Effector memory CD8-positive, alpha-beta T cell (primary cell): ENCODE data around the gene C11orf97.

Experiments
- ATAC-seq: fragments of 150-1000 bp; cut with Tn5 transposase; replicated peaks from 2 replicates; pipeline ENCODE4 v1.10.0; 2021; ENCODE audit warnings: mild to moderate bottlenecking, moderate library complexity
- DNase-seq, 3 experiments: peaks; one replicate each; pipeline ENCODE4 v3.0.0; 2021
- H3K27ac Mint-ChIP-seq, 2 donors: one replicate each; pipeline ENCODE4 v1.8.0; 2022; ENCODE audit warnings: mild to moderate bottlenecking in 2 of 2, mixed read lengths in 2 of 2, moderate library complexity in 2 of 2
- H3K27me3 Mint-ChIP-seq, 2 donors: one replicate each; pipeline ENCODE4 v1.8.0; 2022; ENCODE audit warnings: mixed read lengths in 2 of 2
- H3K36me3 Mint-ChIP-seq: one replicate; pipeline ENCODE4 v1.8.0; 2022; ENCODE audit warnings: mild to moderate bottlenecking, moderate library complexity, mixed read lengths; ENCODE audit not compliant: insufficient read depth
- H3K4me1 Mint-ChIP-seq, 2 donors: one replicate each; pipeline ENCODE4 v1.8.0; 2022; ENCODE audit warnings: low read depth in 2 of 2, mixed read lengths in 2 of 2
- H3K4me3 Mint-ChIP-seq, 2 donors: one replicate each; pipeline ENCODE4 v1.8.0; 2022; ENCODE audit warnings: mild to moderate bottlenecking in 2 of 2, mixed read lengths in 2 of 2, moderate library complexity in 2 of 2
- H3K9me3 Mint-ChIP-seq, 2 donors: one replicate each; pipeline ENCODE4 v1.8.0; 2022; ENCODE audit warnings: mixed read lengths in 2 of 2
- total RNA-seq, 9 experiments: gene quantifications; one replicate each; lab custom pipeline; 2026; lab: John Stamatoyannopoulos, UW

C11orf97 gene, protein sequence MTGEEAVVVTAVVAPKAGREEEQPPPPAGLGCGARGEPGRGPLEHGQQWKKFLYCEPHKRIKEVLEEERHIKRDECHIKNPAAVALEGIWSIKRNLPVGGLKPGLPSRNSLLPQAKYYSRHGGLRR
- 0 reads per million in 9 experiments for total RNA-seq

DNA sequence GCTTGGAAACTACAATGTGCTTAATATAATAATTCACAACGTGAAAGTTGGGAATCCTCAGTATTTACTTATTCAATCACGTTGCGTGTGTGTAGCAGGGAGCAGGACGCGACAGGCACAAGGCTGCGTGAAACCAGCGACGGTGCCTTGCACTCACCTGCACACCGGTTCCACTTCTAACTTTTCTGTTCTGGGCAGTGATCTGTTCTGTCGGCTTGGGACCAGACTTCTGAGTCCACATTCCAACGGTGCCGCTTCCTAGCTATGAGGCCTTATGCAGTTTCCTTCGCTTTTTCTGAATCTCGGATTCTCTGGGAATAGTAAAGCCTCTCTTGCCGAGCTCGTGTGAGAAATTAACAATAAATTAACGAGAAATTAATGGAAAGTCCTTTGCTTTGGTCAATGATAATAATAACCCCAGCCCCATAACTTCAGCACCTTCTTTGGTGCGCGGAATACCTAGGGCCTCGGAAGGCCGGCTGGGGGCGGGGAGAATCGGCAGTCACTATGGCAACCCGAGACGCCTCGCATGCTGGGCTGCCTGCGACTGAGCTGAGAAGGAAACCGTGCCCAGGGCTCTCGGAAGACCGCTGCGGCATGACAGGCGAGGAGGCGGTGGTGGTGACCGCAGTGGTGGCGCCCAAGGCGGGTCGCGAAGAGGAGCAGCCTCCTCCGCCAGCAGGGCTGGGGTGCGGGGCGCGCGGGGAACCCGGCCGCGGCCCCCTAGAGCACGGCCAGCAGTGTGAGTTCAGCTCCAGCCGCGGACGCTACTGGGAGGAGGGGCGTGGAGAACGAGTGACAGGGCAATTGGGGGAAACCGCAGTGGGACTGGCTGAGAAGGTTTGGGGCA is at the start of gene C11orf97:
Gene C11orf97, plus strand, starts transcription at position 530 of the 850 bp plus-strand sequence. Its CDS starts 68 bp downstream, at position 598.
- peak within 1 kb of the TSS; percentile 57 to 86 for H3K27ac Mint-ChIP-seq
- H3K27me3 Mint-ChIP-seq = peaks cover 14 to 18% of the 10 kb centered on the region in 2 donors
- peak; percentile 38 to 47 (median 46) for DNase-seq
- H3K36me3 Mint-ChIP-seq = peaks cover 7% of the 10 kb centered on the region
- H3K4me3 Mint-ChIP-seq = peak within 1 kb of the TSS; percentile 80 to 85
- peak; percentile 88 for ATAC-seq
- no peaks in the 10 kb centered on the region for H3K9me3 Mint-ChIP-seq
- peaks cover 12 to 15% of the 10 kb centered on the region in 2 donors for H3K4me1 Mint-ChIP-seq

GRCh38 chr11:94469416-94469815 is 42.8 kb upstream of the C11orf97 start:
- H3K9me3 Mint-ChIP-seq = no peaks in the 10 kb centered on the region
- DNase-seq (no peak), ATAC-seq (no peak)
- peaks cover 12 to 17% of the 10 kb centered on the region in 2 donors for H3K4me1 Mint-ChIP-seq
- H3K27ac Mint-ChIP-seq = peak overlapping the region in 1 of 2 donors; percentile 54
- H3K4me3 Mint-ChIP-seq = no peak overlapping the region
- peaks cover 10% of the 10 kb centered on the region for H3K36me3 Mint-ChIP-seq
- no peaks in the 10 kb centered on the region for H3K27me3 Mint-ChIP-seq

DNA sequence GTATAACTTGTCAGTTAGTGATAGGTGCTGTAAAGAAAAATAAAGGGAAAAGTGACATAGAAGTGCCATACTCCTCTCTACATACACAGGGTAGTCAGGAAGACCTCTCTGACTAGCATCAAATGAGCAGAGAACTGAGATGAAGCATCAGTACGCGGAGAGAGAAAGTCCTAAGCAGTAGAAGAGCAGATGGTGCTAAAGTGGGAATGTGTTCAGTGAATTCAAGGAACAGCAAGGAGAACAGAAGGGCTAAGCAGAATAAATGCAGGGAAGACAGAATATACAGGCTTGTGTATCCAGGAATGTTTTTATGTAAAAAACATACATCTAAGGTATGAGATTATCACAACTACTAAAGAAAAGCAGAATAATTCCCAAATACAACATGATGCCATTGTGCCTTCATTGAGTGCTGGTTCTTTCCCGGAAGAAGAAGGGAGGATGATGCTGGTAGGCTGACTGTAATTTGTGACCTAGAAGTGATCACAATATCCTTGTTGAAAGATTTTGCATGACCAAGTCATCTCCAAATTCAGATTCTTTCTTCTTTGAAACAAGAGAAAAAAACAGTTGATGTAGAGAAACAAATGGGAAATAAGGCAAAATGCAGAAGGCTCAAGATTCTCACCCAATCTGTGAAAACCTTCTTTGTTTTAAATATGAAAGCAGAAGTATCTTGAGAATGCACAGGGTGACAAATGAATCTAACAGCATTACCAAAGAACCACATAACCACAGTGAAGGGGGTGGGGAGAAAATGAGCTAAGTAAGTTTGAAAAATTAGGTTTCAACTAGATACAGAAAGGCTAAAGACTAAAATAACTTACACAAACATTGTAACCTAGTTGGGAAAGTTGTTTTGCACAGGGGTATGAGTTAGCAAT is 39.1 kb upstream of the C11orf97 start:
- DNase-seq (peak; percentile 29 to 38 (median 33)), ATAC-seq (peak; percentile 96)
- Mint-ChIP-seq H3K27ac (peak overlapping the region; percentile 15 to 81), H3K4me1 (peaks cover 12 to 23% of the 10 kb centered on the region in 2 donors), H3K36me3 (peaks cover 21% of the 10 kb centered on the region), H3K4me3 (peak overlapping the region in 1 of 2 donors; percentile 54), H3K9me3 (no peaks in the 10 kb centered on the region), H3K27me3 (no peaks in the 10 kb centered on the region)

GRCh38 chr11:94477624-94478023 is 34.6 kb upstream of the C11orf97 start:
- Mint-ChIP-seq H3K4me3 (no peak overlapping the region), H3K27ac (peak overlapping the region in 1 of 2 donors; percentile 79), H3K4me1 (peaks cover 12 to 23% of the 10 kb centered on the region in 2 donors), H3K27me3 (no peaks in the 10 kb centered on the region), H3K9me3 (no peaks in the 10 kb centered on the region), H3K36me3 (peaks cover 21% of the 10 kb centered on the region)
- no peak for DNase-seq
- ATAC-seq = no peak

DNA sequence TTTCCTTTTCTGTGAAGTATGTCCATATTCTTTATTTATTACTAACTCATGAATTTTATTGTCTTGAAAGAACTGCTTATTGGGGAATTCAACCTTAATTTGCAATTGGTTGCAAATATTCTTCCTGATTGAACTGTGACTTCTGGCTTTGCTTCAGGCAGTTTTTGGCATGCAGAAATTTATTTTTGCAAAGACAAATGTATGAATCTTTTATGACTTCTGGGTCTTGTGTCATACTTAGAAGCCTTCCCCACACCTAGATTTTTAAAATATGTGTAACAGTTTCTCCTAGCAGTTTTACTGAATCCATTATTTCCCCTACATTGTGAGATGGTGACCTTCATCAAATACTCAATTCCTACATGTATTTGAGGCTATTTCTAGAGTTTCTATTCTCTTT is 30.9 kb upstream of the C11orf97 start:
- no peak overlapping the region for H3K4me3 Mint-ChIP-seq
- peaks cover 50% of the 10 kb centered on the region for H3K36me3 Mint-ChIP-seq

GRCh38 chr11:94486068-94486467 is 26.2 kb upstream of the C11orf97 start:
- DNase-seq (no peak), ATAC-seq (no peak)
- no peaks in the 10 kb centered on the region for H3K9me3 Mint-ChIP-seq
- H3K4me1 Mint-ChIP-seq = peaks cover 5 to 6% of the 10 kb centered on the region in 2 donors
- no peak overlapping the region for H3K4me3 Mint-ChIP-seq
- H3K27me3 Mint-ChIP-seq = no peaks in the 10 kb centered on the region
- peak overlapping the region in 1 of 2 donors; percentile 52 for H3K27ac Mint-ChIP-seq
- peaks cover 59% of the 10 kb centered on the region for H3K36me3 Mint-ChIP-seq

More for the DNA sequence above, 30.9 kb upstream of the C11orf97 start:
- DNase-seq = no peak
- no peaks in the 10 kb centered on the region for H3K9me3 Mint-ChIP-seq
- H3K4me1 Mint-ChIP-seq = peaks cover under 1 to 6% of the 10 kb centered on the region in 2 donors
- H3K27me3 Mint-ChIP-seq = no peaks in the 10 kb centered on the region
- no peak overlapping the region for H3K27ac Mint-ChIP-seq
- no peak for ATAC-seq

DNA sequence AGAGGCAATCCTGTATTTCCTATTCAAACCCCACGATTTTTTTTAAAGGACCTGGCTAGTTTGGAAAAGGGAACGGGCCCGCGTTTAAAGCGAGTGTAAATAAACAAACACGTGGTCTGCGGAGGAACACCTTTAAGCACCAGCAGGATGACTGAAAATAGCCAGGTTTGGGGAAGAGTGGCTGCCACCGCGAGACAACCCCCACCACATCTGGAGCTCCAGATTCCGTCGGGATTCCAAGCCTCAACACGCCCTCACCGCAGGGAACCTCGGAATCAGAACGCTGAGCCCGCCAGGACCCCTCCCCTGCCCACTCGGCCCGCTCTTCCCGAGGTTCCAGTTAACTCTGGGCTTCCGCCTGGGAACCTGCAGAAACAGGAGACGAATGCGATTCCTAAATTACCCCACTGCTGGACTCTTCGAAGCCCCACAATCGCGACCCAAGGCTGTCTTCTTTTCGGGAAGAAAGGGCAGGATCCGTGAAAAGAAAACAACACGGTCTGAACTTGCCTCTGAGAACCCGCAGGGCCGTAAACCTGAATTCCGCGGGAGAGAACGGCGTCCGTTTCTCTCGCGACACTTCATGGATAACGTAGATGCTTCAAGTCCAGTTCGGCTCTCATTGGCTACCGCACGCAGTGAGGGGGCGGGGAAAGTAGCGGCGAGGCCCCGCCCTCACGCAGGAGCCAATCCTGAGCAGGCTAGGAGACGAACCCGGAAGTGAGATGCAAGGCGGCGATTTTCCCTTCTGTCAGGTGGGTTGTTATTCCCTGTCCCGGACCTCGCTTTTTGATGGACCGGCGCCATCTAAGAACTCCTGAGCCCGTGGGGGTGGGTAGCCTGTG is 18.8 kb upstream of the C11orf97 start, which contains the start of the genes ANKRD49 and MRE11:
Gene ANKRD49, plus strand, starts transcription at position 704 of the 845 bp plus-strand sequence. CDS start 2,710 bp downstream, outside the sequence.
Gene MRE11, minus strand, starts transcription at position 564 of the 845 bp plus-strand sequence. CDS start 1,043 bp downstream, outside the sequence.
- Mint-ChIP-seq H3K27me3 (no peaks in the 10 kb centered on the region), H3K36me3 (peaks cover 43% of the 10 kb centered on the region)

GRCh38 chr11:94494126-94494680 is 18.1 kb upstream of the C11orf97 start:
- Mint-ChIP-seq H3K27ac (peak overlapping the region; percentile 98), H3K36me3 (peaks cover 45% of the 10 kb centered on the region), H3K4me1 (peaks cover 22 to 42% of the 10 kb centered on the region in 2 donors), H3K27me3 (no peaks in the 10 kb centered on the region), H3K9me3 (no peaks in the 10 kb centered on the region), H3K4me3 (peak overlapping the region; percentile 95 to 98)
- ATAC-seq (peak; percentile 59), DNase-seq (no peak)

More for the DNA sequence above, 18.8 kb upstream of the C11orf97 start, which contains the start of the genes ANKRD49 and MRE11:
- Mint-ChIP-seq H3K4me3 (peak within 1 kb of the TSS; percentile 95 to 98), H3K4me1 (peaks cover 22 to 39% of the 10 kb centered on the region in 2 donors), H3K27ac (peak within 1 kb of the TSS; percentile 98), H3K9me3 (no peaks in the 10 kb centered on the region)
- ATAC-seq (peak; percentile 98), DNase-seq (peak; percentile 95 to 97 (median 96))

DNA sequence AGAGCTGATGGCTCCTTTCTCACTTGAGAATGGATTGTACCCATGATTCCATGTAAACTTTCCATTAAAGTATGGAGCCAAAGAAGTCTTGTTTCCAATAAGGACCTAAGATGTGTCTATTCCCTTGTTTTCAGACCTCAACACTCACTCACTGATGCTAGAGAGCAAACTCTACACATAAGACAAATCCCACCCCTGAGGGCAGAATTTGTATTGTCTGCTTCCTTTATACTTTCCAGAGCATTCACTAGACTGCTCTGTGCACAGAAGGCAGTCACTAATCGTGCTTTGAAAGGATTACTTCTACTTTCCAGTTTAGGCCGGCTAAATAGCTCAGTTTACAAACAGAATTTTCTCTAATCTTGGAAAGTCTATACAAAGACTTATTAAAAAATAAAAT is 12.1 kb upstream of the C11orf97 start:
- H3K27ac Mint-ChIP-seq = no peak overlapping the region

GRCh38 chr11:94501522-94501921 is 10.7 kb upstream of the C11orf97 start:
- Mint-ChIP-seq H3K27ac (no peak overlapping the region), H3K9me3 (no peaks in the 10 kb centered on the region), H3K36me3 (peaks cover 55% of the 10 kb centered on the region), H3K4me1 (peaks cover 0 to 9% of the 10 kb centered on the region in 2 donors), H3K4me3 (no peak overlapping the region), H3K27me3 (no peaks in the 10 kb centered on the region)
- ATAC-seq (no peak), DNase-seq (no peak)

More for the DNA sequence above, 12.1 kb upstream of the C11orf97 start:
- ATAC-seq = no peak
- peaks cover 2 to 16% of the 10 kb centered on the region in 2 donors for H3K4me1 Mint-ChIP-seq
- H3K9me3 Mint-ChIP-seq = no peaks in the 10 kb centered on the region
- H3K36me3 Mint-ChIP-seq = peaks cover 59% of the 10 kb centered on the region
- no peak overlapping the region for H3K4me3 Mint-ChIP-seq
- H3K27me3 Mint-ChIP-seq = no peaks in the 10 kb centered on the region
- no peak for DNase-seq

DNA sequence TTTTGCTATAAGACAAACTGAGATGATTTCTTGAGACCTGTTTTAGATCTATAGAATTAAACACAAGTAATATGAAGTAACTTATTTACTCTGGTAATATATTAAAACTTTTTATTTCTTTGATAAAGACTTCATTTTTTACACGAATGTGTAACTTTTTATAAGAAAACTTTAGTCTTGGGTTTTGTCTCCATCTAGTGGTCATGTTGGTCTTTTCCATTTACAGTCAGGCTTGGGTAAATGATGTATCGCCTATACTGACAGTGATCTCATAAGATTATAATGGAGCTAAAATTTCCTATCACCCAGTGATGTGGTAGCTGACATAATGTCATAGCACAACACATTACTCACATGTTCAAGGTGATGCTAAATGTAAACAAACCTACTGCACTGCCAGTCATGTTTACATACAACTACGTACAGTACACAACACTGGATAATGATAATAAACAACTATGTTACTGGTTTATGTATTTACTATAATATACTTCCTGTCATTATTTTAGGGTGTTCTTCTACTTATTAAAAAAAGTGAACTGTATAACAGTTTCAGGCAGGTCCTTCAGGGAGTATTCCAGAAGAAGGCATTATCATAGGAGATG is 7.5 kb upstream of the C11orf97 start:
- Mint-ChIP-seq H3K27me3 (peaks cover 7 to 18% of the 10 kb centered on the region in 2 donors), H3K36me3 (peaks cover 23% of the 10 kb centered on the region), H3K4me3 (no peak overlapping the region), H3K9me3 (no peaks in the 10 kb centered on the region), H3K4me1 (no peaks in the 10 kb centered on the region), H3K27ac (no peak overlapping the region)
- ATAC-seq (peak; percentile 74), DNase-seq (peak; percentile 9 to 23 (median 22))
